HepG2 (cell line): Measurements from ENCODE around the gene COL9A3. TPM values are rescaled to one million over a fixed set of nuclear protein-coding genes. Genes with fewer than 3 reads are reported as not detected.

Source experiments
- DNMT1 ChIP-seq: sonication (generic); formaldehyde crosslinking; IDR thresholded peaks from 2 replicates; pipeline ENCODE4 v1.5.1; 2020; ENCODE audit warnings: mild to moderate bottlenecking, missing genetic modification reagents
- GTF3A ChIP-seq: sonication (generic); formaldehyde crosslinking; conservative IDR thresholded peaks from 2 replicates; pipeline ENCODE4 v1.4.0; 2020; ENCODE audit warnings: mild to moderate bottlenecking, missing genetic modification reagents
- SIN3B ChIP-seq: fragments of 150-350 bp; IDR thresholded peaks from 2 replicates; pipeline ENCODE4 v1.6.1; 2014; ENCODE audit warnings: low read length
- ZFP90 ChIP-seq: sonication (generic); formaldehyde crosslinking; IDR thresholded peaks from 2 replicates; pipeline ENCODE4 v1.8.0; 2022; ENCODE audit warnings: missing genetic modification reagents, mild to moderate bottlenecking, inconsistent platforms, borderline replicate concordance
- polyA plus RNA-seq, 8 experiments: library from polyadenylated mRNA; depleted of rRNA in 3 of 8; stranded (reverse) in 7 of 8; unstranded in 1 of 8; fragments of >200 nt; fragmentation: Illumina TruSeq in 4 of 8; extraction: Trizol in 4 of 8; gene quantifications; 2 replicates each; pipeline versions ENCODE4 v1.2.1 to v1.2.3, GENCODE V29; 2011 to 2016; ENCODE audit warnings: low read depth in 4 of 8, missing spikeins in 1 of 8, mixed read lengths in 1 of 8; ENCODE audit not compliant: insufficient read depth in 1 of 8
- total RNA-seq, 5 experiments: library from RNA; depleted of rRNA; stranded (reverse); fragments of >200 nt; fragmentation: Illumina TruSeq; extraction: Trizol; gene quantifications; 2 replicates each; pipeline ENCODE4 v1.2.3, GENCODE V29; 2016; ENCODE audit warnings: low read depth in 1 of 5
- TF ChIP-seq, protein P1 (sequence below): sonication (generic); formaldehyde crosslinking; IDR thresholded peaks from 2 replicates; pipeline ENCODE4 v1.4.0; 2020; ENCODE audit warnings: mild to moderate bottlenecking, missing genetic modification reagents, borderline replicate concordance
- TF ChIP-seq, protein P2 (sequence below): sonication (generic); formaldehyde crosslinking; IDR thresholded peaks from one replicate; pipeline ENCODE4 v1.5.1; 2020; ENCODE audit warnings: mild to moderate bottlenecking, missing genetic modification reagents; ENCODE audit errors: not compliant biosample characterization
- TF ChIP-seq, protein P3 (sequence below): sonication (generic); formaldehyde crosslinking; IDR thresholded peaks from 2 replicates; pipeline ENCODE4 v1.8.1; 2023; ENCODE audit warnings: mild to moderate bottlenecking, missing genetic modification reagents
- TF ChIP-seq, protein P4 (sequence below): sonication (generic); formaldehyde crosslinking; IDR thresholded peaks from 2 replicates; pipeline ENCODE4 v1.8.1; 2022; ENCODE audit warnings: low read depth, mild to moderate bottlenecking, missing genetic modification reagents

Gene COL9A3
- total and polyA plus RNA-seq, 2 of the 13 experiments (the other 11 are each of a cell fraction or from before 2014, with no cell fraction given), result 155 to 204 TPM

DNA sequence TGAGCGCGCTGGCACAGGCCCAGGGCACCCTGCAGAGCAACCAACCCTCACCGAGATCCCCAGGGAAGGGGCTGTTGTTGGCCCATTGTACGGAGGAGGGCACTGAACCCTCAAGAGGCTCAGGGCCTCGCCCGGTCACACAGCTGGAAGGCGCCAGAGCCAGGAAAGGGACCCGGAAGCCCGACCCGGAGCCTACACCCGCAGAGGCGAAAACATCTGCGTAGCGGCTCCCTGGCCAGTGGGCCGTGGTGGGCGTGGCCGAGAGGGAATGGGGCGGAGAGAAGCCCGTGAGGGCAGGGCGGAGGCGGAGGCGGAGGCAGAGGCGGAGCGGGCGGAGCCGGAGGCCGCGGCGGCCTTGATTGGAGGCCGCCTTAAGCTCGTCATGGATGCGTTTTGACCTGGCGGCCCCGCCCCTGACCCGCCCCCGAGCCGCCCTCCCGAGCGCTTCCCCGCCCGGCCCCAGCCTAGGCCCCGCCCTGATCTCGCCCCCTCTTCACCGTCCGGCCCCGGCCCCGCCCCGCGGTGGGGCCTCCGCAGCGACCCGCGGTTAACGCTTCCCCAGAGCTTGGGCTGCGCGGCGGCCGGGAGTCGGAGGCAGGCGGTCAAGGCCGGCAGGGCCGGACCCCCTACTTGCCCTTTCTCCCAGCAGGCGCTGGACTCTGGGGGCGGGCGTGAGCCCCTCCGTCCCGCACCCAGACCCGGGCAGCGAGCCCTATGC, 22.7 kb upstream of the COL9A3 start (continued):
- TF ChIP-seq, protein P1, sequence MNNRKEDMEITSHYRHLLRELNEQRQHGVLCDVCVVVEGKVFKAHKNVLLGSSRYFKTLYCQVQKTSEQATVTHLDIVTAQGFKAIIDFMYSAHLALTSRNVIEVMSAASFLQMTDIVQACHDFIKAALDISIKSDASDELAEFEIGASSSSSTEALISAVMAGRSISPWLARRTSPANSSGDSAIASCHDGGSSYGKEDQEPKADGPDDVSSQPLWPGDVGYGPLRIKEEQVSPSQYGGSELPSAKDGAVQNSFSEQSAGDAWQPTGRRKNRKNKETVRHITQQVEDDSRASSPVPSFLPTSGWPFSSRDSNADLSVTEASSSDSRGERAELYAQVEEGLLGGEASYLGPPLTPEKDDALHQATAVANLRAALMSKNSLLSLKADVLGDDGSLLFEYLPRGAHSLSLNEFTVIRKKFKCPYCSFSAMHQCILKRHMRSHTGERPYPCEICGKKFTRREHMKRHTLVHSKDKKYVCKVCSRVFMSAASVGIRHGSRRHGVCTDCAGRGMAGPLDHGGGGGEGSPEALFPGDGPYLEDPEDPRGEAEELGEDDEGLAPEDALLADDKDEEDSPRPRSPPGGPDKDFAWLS, result 0 out of 2 replicates have a peak, but pooled peaks have one; percentile 91
- TF ChIP-seq GTF3A (no peak), SIN3B (0 out of 2 replicates have a peak, but pooled peaks have one; percentile 48), ZFP90 (CRISPR knock-in tag) (peak; percentile 15; the same call in 1 of the 2 replicates), DNMT1 (no peak; the same call in 1 of the 2 replicates)
- TF ChIP-seq, protein P2, sequence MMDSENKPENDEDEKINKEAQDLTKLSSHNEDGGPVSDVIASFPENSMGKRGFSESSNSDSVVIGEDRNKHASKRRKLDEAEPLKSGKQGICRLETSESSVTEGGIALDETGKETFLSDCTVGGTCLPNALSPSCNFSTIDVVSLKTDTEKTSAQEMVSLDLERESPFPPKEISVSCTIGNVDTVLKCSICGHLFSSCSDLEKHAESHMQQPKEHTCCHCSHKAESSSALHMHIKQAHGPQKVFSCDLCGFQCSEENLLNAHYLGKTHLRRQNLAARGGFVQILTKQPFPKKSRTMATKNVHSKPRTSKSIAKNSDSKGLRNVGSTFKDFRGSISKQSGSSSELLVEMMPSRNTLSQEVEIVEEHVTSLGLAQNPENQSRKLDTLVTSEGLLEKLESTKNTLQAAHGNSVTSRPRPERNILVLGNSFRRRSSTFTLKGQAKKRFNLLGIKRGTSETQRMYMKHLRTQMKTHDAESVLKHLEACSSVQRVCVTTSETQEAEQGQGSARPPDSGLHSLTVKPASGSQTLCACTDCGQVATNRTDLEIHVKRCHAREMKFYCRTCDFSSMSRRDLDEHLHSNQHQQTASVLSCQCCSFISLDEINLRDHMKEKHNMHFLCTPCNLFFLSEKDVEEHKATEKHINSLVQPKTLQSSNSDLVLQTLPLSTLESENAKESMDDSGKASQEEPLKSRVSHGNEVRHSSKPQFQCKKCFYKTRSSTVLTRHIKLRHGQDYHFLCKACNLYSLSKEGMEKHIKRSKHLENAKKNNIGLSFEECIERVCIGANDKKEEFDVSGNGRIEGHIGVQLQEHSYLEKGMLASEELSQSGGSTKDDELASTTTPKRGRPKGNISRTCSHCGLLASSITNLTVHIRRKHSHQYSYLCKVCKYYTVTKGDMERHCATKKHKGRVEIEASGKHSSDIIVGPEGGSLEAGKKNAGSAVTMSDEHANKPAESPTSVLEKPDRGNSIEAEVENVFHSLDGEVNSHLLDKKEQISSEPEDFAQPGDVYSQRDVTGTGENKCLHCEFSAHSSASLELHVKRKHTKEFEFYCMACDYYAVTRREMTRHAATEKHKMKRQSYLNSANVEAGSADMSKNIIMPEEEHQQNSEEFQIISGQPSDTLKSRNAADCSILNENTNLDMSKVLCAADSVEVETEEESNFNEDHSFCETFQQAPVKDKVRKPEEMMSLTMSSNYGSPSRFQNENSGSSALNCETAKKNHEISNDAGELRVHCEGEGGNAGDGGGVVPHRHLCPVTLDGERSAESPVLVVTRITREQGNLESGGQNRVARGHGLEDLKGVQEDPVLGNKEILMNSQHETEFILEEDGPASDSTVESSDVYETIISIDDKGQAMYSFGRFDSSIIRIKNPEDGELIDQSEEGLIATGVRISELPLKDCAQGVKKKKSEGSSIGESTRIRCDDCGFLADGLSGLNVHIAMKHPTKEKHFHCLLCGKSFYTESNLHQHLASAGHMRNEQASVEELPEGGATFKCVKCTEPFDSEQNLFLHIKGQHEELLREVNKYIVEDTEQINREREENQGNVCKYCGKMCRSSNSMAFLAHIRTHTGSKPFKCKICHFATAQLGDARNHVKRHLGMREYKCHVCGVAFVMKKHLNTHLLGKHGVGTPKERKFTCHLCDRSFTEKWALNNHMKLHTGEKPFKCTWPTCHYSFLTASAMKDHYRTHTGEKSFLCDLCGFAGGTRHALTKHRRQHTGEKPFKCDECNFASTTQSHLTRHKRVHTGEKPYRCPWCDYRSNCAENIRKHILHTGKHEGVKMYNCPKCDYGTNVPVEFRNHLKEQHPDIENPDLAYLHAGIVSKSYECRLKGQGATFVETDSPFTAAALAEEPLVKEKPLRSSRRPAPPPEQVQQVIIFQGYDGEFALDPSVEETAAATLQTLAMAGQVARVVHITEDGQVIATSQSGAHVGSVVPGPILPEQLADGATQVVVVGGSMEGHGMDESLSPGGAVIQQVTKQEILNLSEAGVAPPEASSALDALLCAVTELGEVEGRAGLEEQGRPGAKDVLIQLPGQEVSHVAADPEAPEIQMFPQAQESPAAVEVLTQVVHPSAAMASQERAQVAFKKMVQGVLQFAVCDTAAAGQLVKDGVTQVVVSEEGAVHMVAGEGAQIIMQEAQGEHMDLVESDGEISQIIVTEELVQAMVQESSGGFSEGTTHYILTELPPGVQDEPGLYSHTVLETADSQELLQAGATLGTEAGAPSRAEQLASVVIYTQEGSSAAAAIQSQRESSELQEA, result no peak
- TF ChIP-seq, protein P3, sequence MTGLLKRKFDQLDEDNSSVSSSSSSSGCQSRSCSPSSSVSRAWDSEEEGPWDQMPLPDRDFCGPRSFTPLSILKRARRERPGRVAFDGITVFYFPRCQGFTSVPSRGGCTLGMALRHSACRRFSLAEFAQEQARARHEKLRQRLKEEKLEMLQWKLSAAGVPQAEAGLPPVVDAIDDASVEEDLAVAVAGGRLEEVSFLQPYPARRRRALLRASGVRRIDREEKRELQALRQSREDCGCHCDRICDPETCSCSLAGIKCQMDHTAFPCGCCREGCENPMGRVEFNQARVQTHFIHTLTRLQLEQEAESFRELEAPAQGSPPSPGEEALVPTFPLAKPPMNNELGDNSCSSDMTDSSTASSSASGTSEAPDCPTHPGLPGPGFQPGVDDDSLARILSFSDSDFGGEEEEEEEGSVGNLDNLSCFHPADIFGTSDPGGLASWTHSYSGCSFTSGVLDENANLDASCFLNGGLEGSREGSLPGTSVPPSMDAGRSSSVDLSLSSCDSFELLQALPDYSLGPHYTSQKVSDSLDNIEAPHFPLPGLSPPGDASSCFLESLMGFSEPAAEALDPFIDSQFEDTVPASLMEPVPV (CRISPR knock-in tag), result peak; percentile 91
- TF ChIP-seq, protein P4, sequence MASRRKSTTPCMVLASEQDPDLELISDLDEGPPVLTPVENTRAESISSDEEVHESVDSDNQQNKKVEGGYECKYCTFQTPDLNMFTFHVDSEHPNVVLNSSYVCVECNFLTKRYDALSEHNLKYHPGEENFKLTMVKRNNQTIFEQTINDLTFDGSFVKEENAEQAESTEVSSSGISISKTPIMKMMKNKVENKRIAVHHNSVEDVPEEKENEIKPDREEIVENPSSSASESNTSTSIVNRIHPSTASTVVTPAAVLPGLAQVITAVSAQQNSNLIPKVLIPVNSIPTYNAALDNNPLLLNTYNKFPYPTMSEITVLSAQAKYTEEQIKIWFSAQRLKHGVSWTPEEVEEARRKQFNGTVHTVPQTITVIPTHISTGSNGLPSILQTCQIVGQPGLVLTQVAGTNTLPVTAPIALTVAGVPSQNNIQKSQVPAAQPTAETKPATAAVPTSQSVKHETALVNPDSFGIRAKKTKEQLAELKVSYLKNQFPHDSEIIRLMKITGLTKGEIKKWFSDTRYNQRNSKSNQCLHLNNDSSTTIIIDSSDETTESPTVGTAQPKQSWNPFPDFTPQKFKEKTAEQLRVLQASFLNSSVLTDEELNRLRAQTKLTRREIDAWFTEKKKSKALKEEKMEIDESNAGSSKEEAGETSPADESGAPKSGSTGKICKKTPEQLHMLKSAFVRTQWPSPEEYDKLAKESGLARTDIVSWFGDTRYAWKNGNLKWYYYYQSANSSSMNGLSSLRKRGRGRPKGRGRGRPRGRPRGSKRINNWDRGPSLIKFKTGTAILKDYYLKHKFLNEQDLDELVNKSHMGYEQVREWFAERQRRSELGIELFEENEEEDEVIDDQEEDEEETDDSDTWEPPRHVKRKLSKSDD (CRISPR knock-in tag), result no peak
